GM19468 (cell line): ENCODE measurements around the gene CLPTM1.
"Not testable (repeated sequence)": the region's sequence is repeated elsewhere in the genome, so short reads cannot be mapped to it uniquely, and the experiment has no call there.

Experiments used
- ATAC-seq: cut with Tn5 transposase; IDR thresholded peaks from one replicate; pipeline ENCODE4 v1.9.1; 2021; ENCODE audit warnings: mild to moderate bottlenecking, moderate library complexity, moderate number of reproducible peaks; ENCODE audit not compliant: unreplicated experiment; ENCODE audit errors: extremely low read depth

CLPTM1 gene

GRCh38 chr19:44942067-44942571 is 13.1 kb upstream of the CLPTM1 start, which contains the start of gene APOC4:
TSS of gene APOC4 (plus strand) at chr19:44942237. CDS start at chr19:44942278, 41 bp downstream.
- no peak for ATAC-seq

- no peak for ATAC-seq
These were observed 11.4 kb upstream of the CLPTM1 start for GRCh38 chr19:44943801-44944249.

- no peak for ATAC-seq
These were observed 8.1 kb upstream of the CLPTM1 start for GRCh38 chr19:44947041-44947581.

GRCh38 chr19:44948237-44948636 is 6.9 kb upstream of the CLPTM1 start:
- ATAC-seq: no peak

GRCh38 chr19:44948763-44949374 is 6.3 kb upstream of the CLPTM1 start:
- ATAC-seq: no peak

- ATAC-seq: no peak
These were observed 5.6 kb upstream of the CLPTM1 start for GRCh38 chr19:44949550-44949949.

GRCh38 chr19:44951179-44952159 is 3.7 kb upstream of the CLPTM1 start:
- no peak for ATAC-seq

GRCh38 chr19:44954278-44954648 is 917 bp upstream of the CLPTM1 start:
- ATAC-seq: no peak

GRCh38 chr19:44955505-44956439 is 592 bp downstream of the CLPTM1 start:
- no peak for ATAC-seq

GRCh38 chr19:44957526-44957925 is 2.3 kb downstream of the CLPTM1 start:
- ATAC-seq: no peak

GRCh38 chr19:44958090-44958489 is 2.9 kb downstream of the CLPTM1 start:
- no peak for ATAC-seq

- no peak for ATAC-seq
These were observed 4.5 kb downstream of the CLPTM1 start for GRCh38 chr19:44959691-44960090.

GRCh38 chr19:44960906-44961728 is 5.9 kb downstream of the CLPTM1 start:
- ATAC-seq: no peak

- ATAC-seq: no peak
These were observed 6.6 kb downstream of the CLPTM1 start for GRCh38 chr19:44961821-44962220.

- no peak for ATAC-seq
These were observed 12.9 kb downstream of the CLPTM1 start for GRCh38 chr19:44968118-44968517.

- no peak for ATAC-seq
These were observed 13.5 kb downstream of the CLPTM1 start for GRCh38 chr19:44968670-44969069.

GRCh38 chr19:44969437-44969836 is 14.3 kb downstream of the CLPTM1 start:
- ATAC-seq: no peak

- ATAC-seq: not testable (repeated sequence)
These were observed 16.3 kb downstream of the CLPTM1 start for GRCh38 chr19:44971451-44971850.

GRCh38 chr19:44972802-44973201 is 17.6 kb downstream of the CLPTM1 start:
- ATAC-seq: no peak
